CD4-positive, alpha-beta T cell treated with Interleukin-15 for 4 hours (primary cell): Measurements from ENCODE around the gene KRT23.

Experiments
- DNase-seq: peaks from one replicate; pipeline ENCODE4 v3.0.0-alpha.2; 2020; ENCODE audit warnings: low spot score

KRT23 gene

GRCh38 chr17:40909351-40909750, 28.1 kb downstream of the KRT23 start:
- DNase-seq: peak; percentile 77

DNA sequence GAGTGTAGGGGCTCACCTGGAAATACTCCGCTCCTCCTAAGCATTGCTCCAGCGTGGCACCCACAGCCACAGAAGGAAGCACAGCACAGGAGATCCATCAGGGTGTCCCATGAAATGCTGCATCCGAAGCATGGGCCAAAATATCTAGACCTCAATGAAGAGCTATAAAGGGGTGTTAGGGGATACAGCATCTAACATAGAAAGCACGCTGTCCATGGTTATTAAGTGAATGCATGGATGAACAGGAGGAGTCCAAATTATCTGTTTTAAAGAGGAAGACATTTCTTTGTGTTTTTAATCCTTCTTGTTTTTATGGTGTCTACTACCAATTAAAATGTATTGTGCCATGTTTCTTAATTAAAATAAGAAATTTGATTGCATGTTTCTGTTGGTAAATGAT, 30.8 kb downstream of the KRT23 start:
- no peak for DNase-seq

GRCh38 chr17:40905370-40905769, 32.1 kb downstream of the KRT23 start:
- DNase-seq: no peak

- no peak for DNase-seq
Observed at GRCh38 chr17:40903129-40903847, 34.2 kb downstream of the KRT23 start.

DNA sequence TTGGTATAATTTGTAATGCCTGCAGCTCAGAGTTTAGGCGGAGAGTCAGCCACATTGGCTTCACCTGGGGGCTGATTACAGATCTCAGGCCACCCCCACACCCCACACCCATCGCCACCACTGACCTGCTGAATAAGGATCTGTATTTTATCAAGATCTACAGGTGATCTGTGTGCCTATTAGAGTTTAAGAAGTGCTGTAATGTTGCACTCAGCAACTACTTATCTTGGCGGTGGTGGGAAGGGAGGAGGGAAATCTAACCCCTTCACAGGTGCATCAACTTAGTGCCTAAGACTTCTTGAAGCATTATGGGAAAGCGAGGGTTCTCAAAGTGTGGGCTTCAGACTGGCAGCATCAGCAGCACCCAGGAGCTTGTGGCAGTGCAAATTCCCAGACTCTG, 34.9 kb downstream of the KRT23 start:
- DNase-seq: no peak

DNA sequence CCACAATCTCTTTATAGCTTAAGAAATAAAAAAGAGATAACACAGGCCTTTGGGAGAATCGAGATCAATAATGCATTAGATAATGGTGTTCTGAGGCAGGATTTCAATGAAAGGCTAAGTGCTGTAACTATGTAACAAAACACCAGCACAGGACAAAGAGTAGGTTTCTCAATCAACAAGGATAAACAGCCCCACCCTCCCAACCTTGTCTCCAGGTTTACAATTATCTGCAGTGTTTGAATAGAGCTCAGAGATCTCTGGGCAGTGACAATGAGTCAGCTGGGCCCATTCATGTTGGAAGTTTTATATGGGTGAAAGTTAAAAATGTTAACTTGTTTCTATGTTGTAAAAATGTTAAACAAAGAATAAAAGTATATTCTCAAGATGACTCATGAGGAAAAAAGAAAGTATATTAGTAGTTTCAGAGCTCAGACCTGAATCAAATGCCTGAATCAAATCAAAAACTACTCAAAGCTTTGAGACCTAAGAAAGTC, 35.4 kb downstream of the KRT23 start:
- DNase-seq: no peak

GRCh38 chr17:40900809-40901356, 36.6 kb downstream of the KRT23 start:
- DNase-seq: no peak

DNA sequence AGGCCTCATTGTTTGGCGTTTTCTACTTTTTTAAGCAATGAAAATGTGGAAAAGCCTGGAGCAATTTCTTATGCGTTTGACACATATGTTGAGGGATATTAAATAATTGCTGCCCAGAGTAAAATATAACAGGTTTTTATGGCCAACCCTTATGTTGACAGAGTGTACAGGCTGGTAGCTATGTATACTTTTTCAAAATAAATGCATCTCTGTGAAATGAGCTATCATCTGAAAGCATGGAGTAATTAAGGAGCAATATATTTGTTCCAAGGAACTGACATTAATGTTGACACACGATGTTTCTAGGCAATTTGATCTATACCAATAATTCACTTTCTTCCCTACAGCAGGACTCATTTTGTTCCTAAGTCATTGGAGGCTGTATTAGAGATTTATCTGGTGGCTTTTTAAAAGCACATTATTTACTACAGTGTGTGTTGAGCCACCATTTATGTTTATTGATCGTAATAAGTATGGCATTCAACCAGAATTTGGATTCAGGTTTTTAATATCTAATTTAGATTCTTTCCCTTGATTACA, 40.5 kb downstream of the KRT23 start:
- DNase-seq: no peak

DNA sequence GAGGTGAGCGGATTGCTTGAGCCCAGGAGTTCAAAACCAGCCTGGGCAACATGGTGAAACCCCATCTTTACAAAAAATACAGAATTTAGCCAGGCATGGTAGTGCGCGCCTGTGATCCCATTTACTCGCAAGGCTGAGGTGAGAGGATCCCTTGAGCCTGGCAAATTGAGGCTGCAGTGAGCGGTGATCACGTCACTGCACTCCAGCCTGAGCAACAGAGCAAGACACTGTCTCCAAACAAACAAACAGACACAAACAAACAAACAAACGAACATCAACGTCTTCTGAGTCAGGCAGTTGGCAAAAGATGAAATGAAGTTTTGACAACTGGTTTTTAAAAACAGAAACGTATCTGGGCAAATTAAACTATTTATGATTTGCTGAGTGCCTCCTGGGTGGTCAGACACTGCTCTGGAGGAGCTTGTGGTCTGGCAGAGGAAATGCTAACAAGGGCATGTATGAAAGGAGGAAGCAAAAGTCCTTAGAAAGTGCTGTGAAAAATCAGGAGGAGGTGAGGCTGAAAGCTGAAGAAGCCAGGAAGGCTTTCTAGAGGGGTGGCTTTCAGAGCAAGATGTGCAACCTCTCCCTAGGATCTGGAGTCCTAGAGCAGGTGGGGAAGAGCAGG, 42.2 kb downstream of the KRT23 start:
- no peak for DNase-seq

DNA sequence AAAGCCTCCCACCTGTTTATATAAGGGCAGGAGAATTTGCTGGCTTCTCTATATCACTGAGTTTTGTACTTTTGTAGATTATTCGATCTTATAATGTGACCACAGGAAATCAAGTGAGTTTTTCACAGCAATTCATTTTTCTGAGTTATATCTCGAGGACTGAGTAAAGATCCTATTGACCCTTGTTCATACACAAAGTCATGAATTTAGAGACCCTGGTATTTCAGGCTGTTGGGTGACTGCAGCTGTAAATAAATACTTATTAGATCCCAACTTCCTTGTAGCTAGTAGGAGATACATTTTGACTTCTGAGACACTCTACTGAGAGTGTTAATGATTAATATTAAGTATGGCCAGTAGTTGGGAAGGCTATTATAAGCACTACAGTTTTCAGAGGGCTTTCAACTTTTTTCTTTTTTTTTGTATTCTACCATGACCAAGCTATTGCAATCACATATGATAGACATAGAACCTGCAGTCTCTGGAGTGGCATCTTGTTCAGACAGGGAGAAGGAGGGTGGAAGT, 49.2 kb downstream of the KRT23 start:
- DNase-seq: no peak

DNA sequence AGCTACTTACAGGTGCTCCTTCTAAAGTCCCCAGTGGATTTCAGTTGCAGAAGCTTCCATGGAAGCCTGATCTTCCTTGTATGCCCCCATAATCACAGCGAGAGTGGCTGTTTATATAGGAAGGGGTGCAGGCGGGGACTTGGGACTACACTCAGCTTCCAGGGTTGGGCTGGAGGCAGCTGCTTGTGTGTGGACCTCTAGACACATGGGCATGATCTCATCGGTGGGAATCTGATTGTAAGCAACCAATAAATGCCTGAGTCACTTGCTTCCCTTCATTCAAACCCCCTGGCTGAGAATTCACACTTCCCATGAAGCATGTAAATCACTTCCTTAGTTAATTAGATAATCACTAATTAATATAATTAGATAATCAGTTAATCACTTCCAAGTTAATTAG, 51.4 kb downstream of the KRT23 start:
- no peak for DNase-seq

- no peak for DNase-seq
Observed at GRCh38 chr17:40884708-40885512, 52.5 kb downstream of the KRT23 start, which contains the start of gene KRT20. TSS of gene KRT20 (minus strand) at chr17:40885242. CDS start at chr17:40885185, 57 bp downstream.

- no peak for DNase-seq
Observed at GRCh38 chr17:40883626-40884334, 53.7 kb downstream of the KRT23 start.

- no peak for DNase-seq
Observed at GRCh38 chr17:40883031-40883430, 54.4 kb downstream of the KRT23 start.

- DNase-seq: no peak
Observed at GRCh38 chr17:40879026-40879425, 58.4 kb downstream of the KRT23 start.

DNA sequence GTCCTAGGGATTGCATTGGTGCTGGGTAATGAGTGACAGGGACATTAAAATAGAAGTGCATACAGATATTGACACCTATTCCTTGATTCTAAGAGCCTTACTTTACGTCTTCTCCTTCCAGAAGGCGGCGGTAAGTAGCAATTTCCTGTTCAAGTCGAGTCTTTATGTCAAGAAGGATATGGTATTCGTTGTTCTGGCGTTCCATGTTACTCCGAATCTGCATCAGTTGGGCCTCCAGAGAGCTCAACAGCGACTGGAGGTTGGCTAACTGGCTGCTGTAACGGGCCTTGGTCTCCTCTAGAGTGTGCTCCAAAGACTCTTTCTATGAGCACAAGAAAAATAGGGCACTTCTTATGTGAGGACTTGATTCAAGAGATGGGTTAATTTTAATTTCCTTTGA, 59.4 kb downstream of the KRT23 start:
- no peak for DNase-seq

- DNase-seq: no peak
Observed at GRCh38 chr17:40873801-40874200, 63.6 kb downstream of the KRT23 start.

GRCh38 chr17:40873255-40873654, 64.2 kb downstream of the KRT23 start:
- DNase-seq: no peak
